HepG2 (cell line): ENCODE data around the gene IGF2. TPM values are rescaled to one million over a fixed set of nuclear protein-coding genes. Genes with fewer than 3 reads are reported as not detected.

Experiments
- EED ChIP-seq: sonication (generic); formaldehyde crosslinking; IDR thresholded peaks from 2 replicates; pipeline ENCODE4 v1.5.0; 2020; ENCODE audit warnings: mild to moderate bottlenecking, missing genetic modification reagents
- HNRNPL ChIP-seq: fragments of 200-400 bp; formaldehyde crosslinking; IDR thresholded peaks from 2 replicates; pipeline ENCODE4 v1.6.1; 2017; ENCODE audit warnings: mild to moderate bottlenecking, low read depth, low read length
- KLF6 ChIP-seq: IDR thresholded peaks from 2 replicates; pipeline ENCODE4 v1.8.0; 2016; ENCODE audit warnings: missing biosample characterization, missing genetic modification reagents
- KMT2A ChIP-seq: sonication (generic); formaldehyde crosslinking; IDR thresholded peaks from 2 replicates; pipeline ENCODE4 v1.4.0; 2020; ENCODE audit warnings: missing genetic modification reagents
- PBX2 ChIP-seq: IDR thresholded peaks from 2 replicates; pipeline ENCODE4 v1.6.1; 2016; ENCODE audit warnings: control low read depth
- SRF ChIP-seq: IDR thresholded peaks from 2 replicates; pipeline ENCODE4 v1.6.1; 2011; ENCODE audit warnings: mild to moderate bottlenecking, low read depth, low read length, moderate library complexity
- TARDBP ChIP-seq: sonication (generic); formaldehyde crosslinking; IDR thresholded peaks from 2 replicates; pipeline ENCODE4 v1.8.0; 2022; ENCODE audit warnings: mild to moderate bottlenecking, missing genetic modification reagents
- TCF7L2 ChIP-seq: IDR thresholded peaks from 2 replicates; pipeline ENCODE4 v1.6.1; 2011; ENCODE audit warnings: mild to moderate bottlenecking, low read depth, low read length, moderate library complexity
- ZBTB20 ChIP-seq: sonication (generic); formaldehyde crosslinking; IDR thresholded peaks from 2 replicates; pipeline ENCODE4 v1.8.1; 2023; ENCODE audit warnings: missing genetic modification reagents, low read depth, mild to moderate bottlenecking, borderline replicate concordance
- ZNF280B ChIP-seq: sonication (generic); formaldehyde crosslinking; IDR thresholded peaks from 2 replicates; pipeline ENCODE4 v1.5.0; 2020; ENCODE audit warnings: missing genetic modification reagents, mild to moderate bottlenecking, borderline replicate concordance
- ZNF296 ChIP-seq: sonication (generic); formaldehyde crosslinking; conservative IDR thresholded peaks from 2 replicates; pipeline ENCODE4 v1.5.0; 2020; ENCODE audit warnings: mild to moderate bottlenecking, missing genetic modification reagents
- ZNF367 ChIP-seq: sonication (generic); formaldehyde crosslinking; IDR thresholded peaks from 2 replicates; pipeline ENCODE4 v1.4.0; 2020; ENCODE audit warnings: missing genetic modification reagents, borderline replicate concordance
- ZNF451 ChIP-seq: sonication (generic); formaldehyde crosslinking; IDR thresholded peaks from 2 replicates; pipeline ENCODE4 v1.5.0; 2020; ENCODE audit warnings: mild to moderate bottlenecking, missing genetic modification reagents
- ZNF570 ChIP-seq: sonication (generic); formaldehyde crosslinking; IDR thresholded peaks from 2 replicates; pipeline ENCODE4 v1.4.0; 2020; ENCODE audit warnings: mild to moderate bottlenecking, missing genetic modification reagents, borderline replicate concordance
- ZNF615 ChIP-seq: sonication (generic); formaldehyde crosslinking; IDR thresholded peaks from 2 replicates; pipeline ENCODE4 v1.5.0; 2020; ENCODE audit warnings: mild to moderate bottlenecking, missing genetic modification reagents, borderline replicate concordance
- ZNF766 ChIP-seq: sonication (generic); formaldehyde crosslinking; IDR thresholded peaks from 2 replicates; pipeline ENCODE4 v1.5.0; 2020; ENCODE audit warnings: missing genetic modification reagents, borderline replicate concordance
- ZSCAN29 ChIP-seq: sonication (generic); formaldehyde crosslinking; conservative IDR thresholded peaks from 2 replicates; pipeline ENCODE4 v1.4.0; 2020; ENCODE audit warnings: mild to moderate bottlenecking, missing genetic modification reagents
- polyA plus RNA-seq, 8 experiments: library from polyadenylated mRNA; depleted of rRNA in 3 of 8; stranded (reverse) in 7 of 8; unstranded in 1 of 8; fragments of >200 nt; fragmentation: Illumina TruSeq in 4 of 8; extraction: Trizol in 4 of 8; gene quantifications; 2 replicates each; pipeline versions ENCODE4 v1.2.1 to v1.2.3, GENCODE V29; 2011 to 2016; ENCODE audit warnings: low read depth in 4 of 8, missing spikeins in 1 of 8, mixed read lengths in 1 of 8; ENCODE audit not compliant: insufficient read depth in 1 of 8
- total RNA-seq, 5 experiments: library from RNA; depleted of rRNA; stranded (reverse); fragments of >200 nt; fragmentation: Illumina TruSeq; extraction: Trizol; gene quantifications; 2 replicates each; pipeline ENCODE4 v1.2.3, GENCODE V29; 2016; ENCODE audit warnings: low read depth in 1 of 5
- TF ChIP-seq, protein P1 (sequence below): sonication (generic); formaldehyde crosslinking; IDR thresholded peaks from 2 replicates; pipeline ENCODE4 v1.8.1; 2023; ENCODE audit warnings: mild to moderate bottlenecking, missing genetic modification reagents
- TF ChIP-seq, protein P2 (sequence below): sonication (generic); formaldehyde crosslinking; IDR thresholded peaks from 2 replicates; pipeline ENCODE4 v1.5.1; 2020; ENCODE audit warnings: mild to moderate bottlenecking, missing genetic modification reagents, moderate library complexity
- TF ChIP-seq, protein P3 (sequence below): sonication (generic); formaldehyde crosslinking; IDR thresholded peaks from 2 replicates; pipeline ENCODE4 v1.5.1; 2020; ENCODE audit warnings: missing genetic modification reagents, mild to moderate bottlenecking, borderline replicate concordance

IGF2 gene
- total and polyA plus RNA-seq, 2 of the 13 experiments (the other 11 are each of a cell fraction or from before 2014, with no cell fraction given): 79.1 to 254 TPM

DNA sequence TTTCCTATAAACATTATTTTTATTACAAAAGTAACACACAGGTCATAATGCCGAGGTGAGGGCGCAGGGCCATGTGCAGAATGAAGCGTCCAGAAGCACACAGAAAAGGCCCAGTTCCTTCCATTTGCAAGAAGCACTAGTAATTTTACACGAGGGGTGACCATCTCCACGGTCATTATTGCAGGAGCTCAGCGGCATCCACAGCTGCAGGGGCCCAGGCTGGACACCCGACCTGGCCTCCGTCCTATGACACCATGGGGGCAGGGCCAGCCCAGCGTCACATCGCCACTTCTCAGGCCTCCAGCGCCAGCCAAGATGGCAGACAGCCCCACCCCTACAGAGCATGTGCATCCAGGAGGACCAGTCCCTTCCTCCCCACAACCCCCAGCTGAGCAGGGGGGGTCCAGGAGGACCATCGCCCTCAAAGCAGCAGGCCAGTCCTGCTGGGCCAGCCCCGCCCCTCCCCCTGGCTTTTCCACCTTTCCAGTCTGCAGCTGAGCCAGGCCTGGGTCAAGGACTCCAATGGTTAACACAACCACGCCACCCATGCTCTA lies 3.5 kb downstream of the IGF2 start (continued):
- TF ChIP-seq, protein P1, sequence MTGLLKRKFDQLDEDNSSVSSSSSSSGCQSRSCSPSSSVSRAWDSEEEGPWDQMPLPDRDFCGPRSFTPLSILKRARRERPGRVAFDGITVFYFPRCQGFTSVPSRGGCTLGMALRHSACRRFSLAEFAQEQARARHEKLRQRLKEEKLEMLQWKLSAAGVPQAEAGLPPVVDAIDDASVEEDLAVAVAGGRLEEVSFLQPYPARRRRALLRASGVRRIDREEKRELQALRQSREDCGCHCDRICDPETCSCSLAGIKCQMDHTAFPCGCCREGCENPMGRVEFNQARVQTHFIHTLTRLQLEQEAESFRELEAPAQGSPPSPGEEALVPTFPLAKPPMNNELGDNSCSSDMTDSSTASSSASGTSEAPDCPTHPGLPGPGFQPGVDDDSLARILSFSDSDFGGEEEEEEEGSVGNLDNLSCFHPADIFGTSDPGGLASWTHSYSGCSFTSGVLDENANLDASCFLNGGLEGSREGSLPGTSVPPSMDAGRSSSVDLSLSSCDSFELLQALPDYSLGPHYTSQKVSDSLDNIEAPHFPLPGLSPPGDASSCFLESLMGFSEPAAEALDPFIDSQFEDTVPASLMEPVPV (CRISPR knock-in tag): peak; percentile 6; the same call in 1 of the 2 replicates
- TF ChIP-seq, protein P2, sequence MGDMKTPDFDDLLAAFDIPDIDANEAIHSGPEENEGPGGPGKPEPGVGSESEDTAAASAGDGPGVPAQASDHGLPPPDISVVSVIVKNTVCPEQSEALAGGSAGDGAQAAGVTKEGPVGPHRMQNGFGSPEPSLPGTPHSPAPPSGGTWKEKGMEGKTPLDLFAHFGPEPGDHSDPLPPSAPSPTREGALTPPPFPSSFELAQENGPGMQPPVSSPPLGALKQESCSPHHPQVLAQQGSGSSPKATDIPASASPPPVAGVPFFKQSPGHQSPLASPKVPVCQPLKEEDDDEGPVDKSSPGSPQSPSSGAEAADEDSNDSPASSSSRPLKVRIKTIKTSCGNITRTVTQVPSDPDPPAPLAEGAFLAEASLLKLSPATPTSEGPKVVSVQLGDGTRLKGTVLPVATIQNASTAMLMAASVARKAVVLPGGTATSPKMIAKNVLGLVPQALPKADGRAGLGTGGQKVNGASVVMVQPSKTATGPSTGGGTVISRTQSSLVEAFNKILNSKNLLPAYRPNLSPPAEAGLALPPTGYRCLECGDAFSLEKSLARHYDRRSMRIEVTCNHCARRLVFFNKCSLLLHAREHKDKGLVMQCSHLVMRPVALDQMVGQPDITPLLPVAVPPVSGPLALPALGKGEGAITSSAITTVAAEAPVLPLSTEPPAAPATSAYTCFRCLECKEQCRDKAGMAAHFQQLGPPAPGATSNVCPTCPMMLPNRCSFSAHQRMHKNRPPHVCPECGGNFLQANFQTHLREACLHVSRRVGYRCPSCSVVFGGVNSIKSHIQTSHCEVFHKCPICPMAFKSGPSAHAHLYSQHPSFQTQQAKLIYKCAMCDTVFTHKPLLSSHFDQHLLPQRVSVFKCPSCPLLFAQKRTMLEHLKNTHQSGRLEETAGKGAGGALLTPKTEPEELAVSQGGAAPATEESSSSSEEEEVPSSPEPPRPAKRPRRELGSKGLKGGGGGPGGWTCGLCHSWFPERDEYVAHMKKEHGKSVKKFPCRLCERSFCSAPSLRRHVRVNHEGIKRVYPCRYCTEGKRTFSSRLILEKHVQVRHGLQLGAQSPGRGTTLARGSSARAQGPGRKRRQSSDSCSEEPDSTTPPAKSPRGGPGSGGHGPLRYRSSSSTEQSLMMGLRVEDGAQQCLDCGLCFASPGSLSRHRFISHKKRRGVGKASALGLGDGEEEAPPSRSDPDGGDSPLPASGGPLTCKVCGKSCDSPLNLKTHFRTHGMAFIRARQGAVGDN: peak; percentile 60
- no peak for TF ChIP-seq ZNF367 (CRISPR knock-in tag)
- TF ChIP-seq KLF6: 0 out of 2 replicates have a peak, but pooled peaks have one; percentile 22
- TF ChIP-seq, protein P3, sequence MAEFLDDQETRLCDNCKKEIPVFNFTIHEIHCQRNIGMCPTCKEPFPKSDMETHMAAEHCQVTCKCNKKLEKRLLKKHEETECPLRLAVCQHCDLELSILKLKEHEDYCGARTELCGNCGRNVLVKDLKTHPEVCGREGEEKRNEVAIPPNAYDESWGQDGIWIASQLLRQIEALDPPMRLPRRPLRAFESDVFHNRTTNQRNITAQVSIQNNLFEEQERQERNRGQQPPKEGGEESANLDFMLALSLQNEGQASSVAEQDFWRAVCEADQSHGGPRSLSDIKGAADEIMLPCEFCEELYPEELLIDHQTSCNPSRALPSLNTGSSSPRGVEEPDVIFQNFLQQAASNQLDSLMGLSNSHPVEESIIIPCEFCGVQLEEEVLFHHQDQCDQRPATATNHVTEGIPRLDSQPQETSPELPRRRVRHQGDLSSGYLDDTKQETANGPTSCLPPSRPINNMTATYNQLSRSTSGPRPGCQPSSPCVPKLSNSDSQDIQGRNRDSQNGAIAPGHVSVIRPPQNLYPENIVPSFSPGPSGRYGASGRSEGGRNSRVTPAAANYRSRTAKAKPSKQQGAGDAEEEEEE (CRISPR knock-in tag): no peak
- no peak for TF ChIP-seq ZSCAN29 (CRISPR knock-in tag)
- no peak for TF ChIP-seq ZNF296 (CRISPR knock-in tag)
- TF ChIP-seq SRF: no peak
- no peak for TF ChIP-seq ZNF451 (CRISPR knock-in tag)
- no peak; the same call in 1 of the 2 replicates for TF ChIP-seq ZBTB20 (CRISPR knock-in tag)
- TF ChIP-seq ZNF615 (CRISPR knock-in tag): no peak
- TF ChIP-seq KMT2A (CRISPR knock-in tag): no peak
- TF ChIP-seq ZNF570 (CRISPR knock-in tag): no peak
- no peak for TF ChIP-seq TCF7L2
- 0 out of 2 replicates have a peak, but pooled peaks have one; percentile 4 for TF ChIP-seq EED
- TF ChIP-seq TARDBP: peak; percentile 55; the same call in 1 of the 2 replicates
- TF ChIP-seq HNRNPL: no peak; the same call in 1 of the 2 replicates
- no peak for TF ChIP-seq PBX2 (CRISPR knock-in tag)
- TF ChIP-seq ZNF766 (CRISPR knock-in tag): no peak
- TF ChIP-seq ZNF280B (CRISPR knock-in tag): peak; percentile 52; the same call in 1 of the 2 replicates
